ENCODE measurements around the gene LYST.
"Not testable (repeated sequence)": the region's sequence is repeated elsewhere in the genome, so short reads cannot be mapped to it uniquely, and the experiment has no call there.

Gene LYST

GRCh38 chr1:235632506-235633401 lies 234.0 kb downstream of the LYST start:
- peak in 1 of 2 donors; percentile 30 for ATAC-seq

- no peak for ATAC-seq
These were observed 234.9 kb downstream of the LYST start for GRCh38 chr1:235631816-235632215.

DNA sequence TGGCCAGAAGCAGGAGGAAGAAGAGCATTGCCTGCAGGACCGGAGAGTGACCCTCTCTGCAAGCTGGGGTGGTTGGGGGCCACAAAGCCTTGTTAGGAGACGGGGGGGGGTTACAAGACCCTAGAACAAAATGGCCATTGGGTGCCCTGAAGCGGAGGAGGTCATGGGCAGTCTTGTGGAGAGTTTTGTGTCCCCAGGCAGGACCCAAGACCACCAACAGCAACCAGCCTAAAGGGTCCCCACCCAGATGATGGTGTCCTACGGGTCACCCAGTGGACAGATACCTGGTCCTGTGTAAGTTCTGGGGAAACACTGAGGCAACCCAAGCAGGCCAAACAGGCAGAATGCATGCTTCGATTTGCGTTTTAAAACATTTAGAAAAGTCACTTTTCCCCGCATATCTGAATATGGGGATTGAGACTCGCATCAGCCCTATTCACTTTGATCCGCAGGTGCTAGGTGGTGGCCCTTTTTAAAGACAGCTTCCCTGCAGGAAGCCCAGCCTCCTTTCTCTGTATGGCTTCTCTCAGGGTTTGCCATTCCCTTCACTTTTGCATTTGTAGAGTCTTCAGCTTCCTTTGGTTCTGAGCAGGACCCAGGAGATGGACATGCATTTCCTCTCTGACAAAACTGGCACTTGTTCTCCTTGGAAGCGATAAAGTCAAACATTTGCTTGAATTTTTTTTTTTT lies 238.2 kb downstream of the LYST start:
- no peak for ATAC-seq

- no peak for ATAC-seq
These were observed 240.9 kb downstream of the LYST start for GRCh38 chr1:235625831-235626230.

GRCh38 chr1:235625340-235625739 lies 241.4 kb downstream of the LYST start:
- no peak for ATAC-seq

GRCh38 chr1:235624721-235625333 lies 241.9 kb downstream of the LYST start:
- no peak for ATAC-seq

- no peak for ATAC-seq
These were observed 243.5 kb downstream of the LYST start for GRCh38 chr1:235622936-235623779.

DNA sequence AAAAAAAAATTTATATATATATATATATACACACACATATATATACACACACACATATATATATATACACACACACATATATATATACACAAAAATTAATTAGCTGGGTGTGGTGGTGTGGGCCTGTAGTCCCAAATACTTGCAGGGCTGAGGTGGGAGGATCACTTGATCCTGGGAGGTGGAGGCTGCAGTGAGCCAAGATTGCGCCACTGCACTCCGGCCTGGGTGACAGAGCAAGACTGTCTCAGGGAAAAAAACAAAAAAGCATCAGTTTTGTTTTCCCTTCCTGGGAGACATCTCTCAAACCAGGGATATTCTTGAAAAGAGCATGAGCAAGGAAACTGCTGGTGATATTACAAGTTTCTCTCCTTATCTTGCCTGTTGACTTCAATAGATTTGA lies 247.6 kb downstream of the LYST start:
- not testable (repeated sequence) for ATAC-seq

DNA sequence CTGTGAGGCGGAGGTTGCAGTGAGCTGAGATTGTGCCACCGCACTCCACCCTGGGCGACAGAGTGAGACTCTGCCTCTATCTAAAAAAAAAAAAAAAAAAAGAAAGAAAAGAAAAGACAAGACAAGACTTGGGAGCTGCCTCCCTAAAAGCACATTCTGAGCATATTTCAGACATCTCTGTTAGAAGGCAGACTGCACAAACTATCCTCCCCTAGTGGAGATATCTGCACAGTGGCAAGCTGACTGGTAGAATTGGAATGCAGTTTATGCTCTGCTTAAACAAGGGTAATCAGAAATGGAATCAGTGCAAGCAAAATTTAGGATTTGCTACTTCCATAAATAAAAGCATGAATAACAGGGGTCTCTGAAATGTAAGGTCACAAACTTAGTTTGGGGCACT lies 248.9 kb downstream of the LYST start:
- ATAC-seq = no peak

DNA sequence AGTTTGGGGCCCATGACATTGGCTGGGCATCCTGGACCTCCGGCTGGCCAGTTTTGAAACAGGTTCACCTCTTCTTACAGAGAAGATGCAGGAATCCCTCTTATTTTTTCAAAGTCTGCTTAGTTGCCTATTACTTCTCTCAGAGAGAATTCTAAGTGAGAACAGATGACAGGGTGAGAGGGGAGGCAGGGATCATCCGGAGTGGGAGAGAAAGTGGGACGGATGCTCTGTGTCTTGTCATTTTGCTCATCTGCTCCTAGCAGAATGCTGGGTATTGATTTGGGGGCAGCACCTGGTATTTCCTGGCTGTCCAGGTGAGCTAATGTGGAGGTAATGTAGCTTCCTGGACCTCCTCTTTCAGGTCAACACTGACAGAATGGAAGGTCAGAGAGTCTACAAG lies 249.6 kb downstream of the LYST start:
- no peak for ATAC-seq

- ATAC-seq = no peak
These were observed 252.2 kb downstream of the LYST start for GRCh38 chr1:235614442-235614954.

GRCh38 chr1:235613602-235614001 lies 253.1 kb downstream of the LYST start:
- ATAC-seq = no peak

DNA sequence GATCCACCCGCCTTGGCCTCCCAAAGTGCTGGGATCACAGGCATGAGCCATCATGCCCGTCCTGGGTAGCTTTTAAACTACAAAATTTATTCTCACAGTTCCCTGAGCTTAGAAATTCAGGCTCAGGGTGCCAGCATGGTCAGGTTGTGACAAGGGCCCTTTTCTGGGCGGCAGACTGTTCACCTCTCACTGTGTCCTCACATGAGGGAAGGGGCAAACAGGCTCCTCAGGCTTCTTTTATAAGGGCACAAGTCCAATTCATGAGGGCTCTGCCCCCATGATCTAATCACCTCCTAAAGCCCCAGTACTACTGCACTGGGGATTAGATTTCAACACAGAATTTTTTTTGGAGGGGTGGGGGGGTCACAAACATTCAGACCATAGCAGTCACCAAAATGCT lies 253.9 kb downstream of the LYST start:
- no peak for ATAC-seq
